Left kidney (tissue), 1 donor: Measurements from ENCODE around the gene AFG3L2. TPM values are rescaled to one million over a fixed set of nuclear protein-coding genes. Genes with fewer than 3 reads are reported as not detected.

Experiments
- polyA plus RNA-seq: library from polyadenylated mRNA; unstranded; fragments of 120-200 nt; gene quantifications from one replicate; pipeline ENCODE4 v1.2.1, GENCODE V29; 2013; ENCODE audit not compliant: insufficient read length

AFG3L2 gene
- polyA plus RNA-seq, 1 donor = 84.9 TPM

Other genes starting within 250 kb of the AFG3L2 start
- gene CIDEA, start 122.9 kb downstream of the AFG3L2 start, polyA plus RNA-seq = not detected
- 58.9 TPM for gene TUBB6, start 69.0 kb downstream of the AFG3L2 start, polyA plus RNA-seq
- gene PRELID3A, start 30.7 kb upstream of the AFG3L2 start, polyA plus RNA-seq = 10.7 TPM